HCT116 (cell line): ENCODE measurements around the gene AKT1.

Source experiments
- EGR1 ChIP-seq: IDR thresholded peaks from 2 replicates; pipeline ENCODE4 v1.6.1; 2012; ENCODE audit warnings: low read depth
- EZH2 ChIP-seq: fragments of 200-600 bp; sonication (generic); IDR thresholded peaks from 2 replicates; pipeline ENCODE4 v1.6.1; 2017; ENCODE audit warnings: antibody characterized with exemption, mixed run types
- POLR2A ChIP-seq: IDR thresholded peaks from 2 replicates; pipeline ENCODE4 v1.7.0; 2011; ENCODE audit warnings: borderline replicate concordance; ENCODE audit not compliant: insufficient read depth, insufficient read length; ENCODE audit errors: extremely low read depth
- POLR2AphosphoS5 ChIP-seq: IDR thresholded peaks from 2 replicates; pipeline ENCODE4 v1.6.1; 2011; ENCODE audit warnings: mild to moderate bottlenecking, low read depth, low read length, moderate library complexity
- RAD21 ChIP-seq: IDR thresholded peaks from 2 replicates; pipeline ENCODE4 v1.6.1; 2012; ENCODE audit warnings: low read depth, mild to moderate bottlenecking
- REST ChIP-seq: IDR thresholded peaks from 2 replicates; pipeline ENCODE4 v1.6.1; 2012; ENCODE audit warnings: low read depth
- SRF ChIP-seq: IDR thresholded peaks from 2 replicates; pipeline ENCODE4 v1.6.1; 2012; ENCODE audit warnings: low read depth
- YY1 ChIP-seq: IDR thresholded peaks from 2 replicates; pipeline ENCODE4 v1.6.1; 2011; ENCODE audit warnings: low read length, low read depth, moderate library complexity, mild to moderate bottlenecking; ENCODE audit not compliant: insufficient replicate concordance; ENCODE audit errors: extremely low read depth
- ZFX ChIP-seq: fragments of 450-650 bp; IDR thresholded peaks from 2 replicates; pipeline ENCODE4 v1.6.1; 2017
- TF ChIP-seq, protein P1 (sequence below), 3 experiments: fragments of 200-600 bp in 1 of 3; sonication (generic) in 1 of 3; IDR thresholded peaks in 2 of 3; conservative IDR thresholded peaks in 1 of 3; 2 replicates each; pipeline ENCODE4 v1.5.1; 2012 to 2017; ENCODE audit warnings: low read depth in 2 of 3, low read length in 2 of 3, antibody characterized with exemption in 1 of 3, borderline replicate concordance in 1 of 3, control low read depth in 1 of 3, mild to moderate bottlenecking in 1 of 3, mixed read lengths in 1 of 3, mixed run types in 1 of 3, moderate library complexity in 1 of 3; ENCODE audit not compliant: insufficient read depth in 1 of 3
- TF ChIP-seq, protein P2 (sequence below): IDR thresholded peaks from 2 replicates; pipeline ENCODE4 v1.6.1; 2012

GRCh38 chr14:104804481-104805325, 9.2 kb upstream of the AKT1 start:
- TF ChIP-seq ZFX: no peak
- TF ChIP-seq, protein P1, sequence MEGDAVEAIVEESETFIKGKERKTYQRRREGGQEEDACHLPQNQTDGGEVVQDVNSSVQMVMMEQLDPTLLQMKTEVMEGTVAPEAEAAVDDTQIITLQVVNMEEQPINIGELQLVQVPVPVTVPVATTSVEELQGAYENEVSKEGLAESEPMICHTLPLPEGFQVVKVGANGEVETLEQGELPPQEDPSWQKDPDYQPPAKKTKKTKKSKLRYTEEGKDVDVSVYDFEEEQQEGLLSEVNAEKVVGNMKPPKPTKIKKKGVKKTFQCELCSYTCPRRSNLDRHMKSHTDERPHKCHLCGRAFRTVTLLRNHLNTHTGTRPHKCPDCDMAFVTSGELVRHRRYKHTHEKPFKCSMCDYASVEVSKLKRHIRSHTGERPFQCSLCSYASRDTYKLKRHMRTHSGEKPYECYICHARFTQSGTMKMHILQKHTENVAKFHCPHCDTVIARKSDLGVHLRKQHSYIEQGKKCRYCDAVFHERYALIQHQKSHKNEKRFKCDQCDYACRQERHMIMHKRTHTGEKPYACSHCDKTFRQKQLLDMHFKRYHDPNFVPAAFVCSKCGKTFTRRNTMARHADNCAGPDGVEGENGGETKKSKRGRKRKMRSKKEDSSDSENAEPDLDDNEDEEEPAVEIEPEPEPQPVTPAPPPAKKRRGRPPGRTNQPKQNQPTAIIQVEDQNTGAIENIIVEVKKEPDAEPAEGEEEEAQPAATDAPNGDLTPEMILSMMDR (IDR thresholded peaks at IDR 0.05 in 2 of 3, conservative IDR thresholded peaks at IDR 0.05 in 1 of 3; ENCODE audit: borderline replicate concordance in 1 of 3, insufficient read depth in 1 of 3, low read depth in 2 of 3, low read length in 2 of 3): no peak
- TF ChIP-seq RAD21: no peak
- TF ChIP-seq SRF: no peak
- TF ChIP-seq REST: no peak
- no peak for TF ChIP-seq POLR2A
- TF ChIP-seq YY1: no peak
- TF ChIP-seq EZH2: no peak
- TF ChIP-seq EGR1: no peak
- 0 out of 2 replicates have a peak, but pooled peaks have one; percentile 3 for TF ChIP-seq POLR2AphosphoS5
- TF ChIP-seq, protein P2, sequence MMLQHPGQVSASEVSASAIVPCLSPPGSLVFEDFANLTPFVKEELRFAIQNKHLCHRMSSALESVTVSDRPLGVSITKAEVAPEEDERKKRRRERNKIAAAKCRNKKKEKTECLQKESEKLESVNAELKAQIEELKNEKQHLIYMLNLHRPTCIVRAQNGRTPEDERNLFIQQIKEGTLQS: no peak
